T-helper 2 cell treated with Interferon-gamma antibody and Interleukin-4, amounts not matched to agents 100 ng/mL and 5 ng/mL, for 36 hours (primary cell): ENCODE measurements around the gene PRDM15. TPM values are rescaled to one million over a fixed set of nuclear protein-coding genes. Genes with fewer than 3 reads are reported as not detected.

Experiments used
- intact Hi-C: fragments of 100-400 bp; cut with micrococcal nuclease; formaldehyde crosslinking; loops from one replicate; pipeline ENCODE4 v1.15.1; 2023
- total RNA-seq: library from RNA; stranded (reverse); gene quantifications from 2 replicates; pipeline ENCODE4 v1.2.3, GENCODE V29; 2022

Gene PRDM15
- total RNA-seq, 1 donor from 2014 or later: 11.8 TPM

- intact Hi-C loops: no loop called here
These were observed 12.8 kb downstream of the PRDM15 start for GRCh38 chr21:41866274-41866809.

GRCh38 chr21:41865002-41865777 lies 14.0 kb downstream of the PRDM15 start:
- intact Hi-C loops: no loop called here

GRCh38 chr21:41864311-41865001 lies 14.7 kb downstream of the PRDM15 start:
- intact Hi-C loops: no loop called here

GRCh38 chr21:41863439-41863740 lies 15.8 kb downstream of the PRDM15 start:
- intact Hi-C loops: no loop called here

- intact Hi-C loops: no loop called here
These were observed 17.2 kb downstream of the PRDM15 start for GRCh38 chr21:41861987-41862386.

- intact Hi-C loops: no loop called here
These were observed 17.9 kb downstream of the PRDM15 start for GRCh38 chr21:41861255-41861654.

GRCh38 chr21:41859297-41859980 lies 19.7 kb downstream of the PRDM15 start:
- intact Hi-C loops: no loop called here

GRCh38 chr21:41858466-41859296 lies 20.5 kb downstream of the PRDM15 start:
- intact Hi-C loops: no loop called here

GRCh38 chr21:41857771-41858300 lies 21.3 kb downstream of the PRDM15 start:
- intact Hi-C loops: no loop called here

- intact Hi-C loops: no loop called here
These were observed 22.6 kb downstream of the PRDM15 start for GRCh38 chr21:41856572-41856971.

- intact Hi-C loops: no loop called here
These were observed 24.6 kb downstream of the PRDM15 start for GRCh38 chr21:41854426-41854995.

- intact Hi-C loops: no loop called here
These were observed 26.2 kb downstream of the PRDM15 start for GRCh38 chr21:41852929-41853320.

GRCh38 chr21:41852151-41852928 lies 26.8 kb downstream of the PRDM15 start:
- intact Hi-C loops: no loop called here

- intact Hi-C loops: no loop called here
These were observed 27.9 kb downstream of the PRDM15 start for GRCh38 chr21:41851090-41851790.

- intact Hi-C loops: no loop called here
These were observed 29.1 kb downstream of the PRDM15 start for GRCh38 chr21:41850085-41850484.

- intact Hi-C loops: no loop called here
These were observed 30.1 kb downstream of the PRDM15 start for GRCh38 chr21:41848958-41849580.

GRCh38 chr21:41848533-41848932 lies 30.6 kb downstream of the PRDM15 start:
- intact Hi-C loops: no loop called here

GRCh38 chr21:41847066-41847804 lies 31.9 kb downstream of the PRDM15 start:
- intact Hi-C loops: no loop called here
